Measurements from ENCODE around the gene PARM1.

PARM1 gene

GRCh38 chr4:75099321-75099720 is 166.4 kb downstream of the PARM1 start:
- no peaks in the 10 kb centered on the region for H3K27me3 Mint-ChIP-seq (ENCODE audit: low read depth, poor library complexity)
- H3K27ac Mint-ChIP-seq: no peak overlapping the region
- H3K9me3 Mint-ChIP-seq: peaks cover 51% of the 10 kb centered on the region
- H3K4me3 Mint-ChIP-seq: no peak overlapping the region
- no peaks in the 10 kb centered on the region for H3K4me1 Mint-ChIP-seq
- peaks cover 55% of the 10 kb centered on the region for H3K36me3 Mint-ChIP-seq (ENCODE audit: low read depth)
- TF ChIP-seq CTCF (IDR thresholded peaks at IDR 0.05): no peak
- no peak for DNase-seq

Measured in nephron progenitor cell (in vitro differentiated cells).